HEK293 (cell line): Measurements from ENCODE around the gene ELF3.

Source experiments
- CTCF ChIP-seq: fragments of 450-650 bp; formaldehyde crosslinking; IDR thresholded peaks from 2 replicates; pipeline ENCODE4 v1.5.1; 2016; ENCODE audit warnings: missing biosample characterization, missing genetic modification characterization
- HOXA7 ChIP-seq: sonication (generic); formaldehyde crosslinking; IDR thresholded peaks from 2 replicates; pipeline ENCODE4 v1.8.1; 2022; ENCODE audit warnings: missing genetic modification reagents, borderline replicate concordance
- TSHZ1 ChIP-seq: fragments of 450-650 bp; formaldehyde crosslinking; IDR thresholded peaks from 2 replicates; pipeline ENCODE4 v1.5.1; 2016; ENCODE audit warnings: missing biosample characterization, missing genetic modification characterization, borderline replicate concordance
- ZBTB44 ChIP-seq: fragments of 450-650 bp; IDR thresholded peaks from 2 replicates; pipeline ENCODE4 v1.5.1; 2018; ENCODE audit warnings: missing biosample characterization, mild to moderate bottlenecking, missing genetic modification characterization
- ZNF2 ChIP-seq: fragments of 450-650 bp; formaldehyde crosslinking; IDR thresholded peaks from 2 replicates; pipeline ENCODE4 v1.5.1; 2016; ENCODE audit warnings: missing biosample characterization, missing genetic modification characterization
- ZNF624 ChIP-seq: fragments of 450-650 bp; formaldehyde crosslinking; IDR thresholded peaks from 2 replicates; pipeline ENCODE4 v1.5.1; 2017; ENCODE audit warnings: missing biosample characterization, missing genetic modification characterization
- ZNF629 ChIP-seq: fragments of 450-650 bp; formaldehyde crosslinking; IDR thresholded peaks from 2 replicates; pipeline ENCODE4 v1.5.1; 2017; ENCODE audit warnings: missing biosample characterization, missing genetic modification characterization
- ZSCAN5A ChIP-seq: fragments of 450-650 bp; formaldehyde crosslinking; IDR thresholded peaks from 2 replicates; pipeline ENCODE4 v1.5.1; 2016; ENCODE audit warnings: missing biosample characterization, missing genetic modification characterization

- TF ChIP-seq CTCF (tag by site-specific recombination) (no peak), TSHZ1 (tag by site-specific recombination) (no peak), ZNF2 (no peak), ZBTB44 (no peak), ZSCAN5A (tag by site-specific recombination) (no peak), ZNF624 (tag by site-specific recombination) (no peak), ZNF629 (tag by site-specific recombination) (no peak), HOXA7 (CRISPR knock-in tag) (no peak)
These were observed 3.1 kb upstream of the ELF3 start for GRCh38 chr1:202007304-202007703.
